ENCODE measurements around the gene VMAC. TPM values are rescaled to one million over a fixed set of nuclear protein-coding genes. Genes with fewer than 3 reads are reported as not detected.
"Not testable (repeated sequence)": the region's sequence is repeated elsewhere in the genome, so short reads cannot be mapped to it uniquely, and the experiment has no call there.

VMAC gene
- total RNA-seq, 2 experiments from 2014 or later: 15.6 to 17.5 TPM

GRCh38 chr19:5877427-5877826, 27.2 kb upstream of the VMAC start:
- DNase-seq: no peak
- no peak for ATAC-seq (ENCODE audit: low read depth)
- H3K4me3 Mint-ChIP-seq: no peak overlapping the region
- no peak overlapping the region for H3K27ac Mint-ChIP-seq
- POLR2A ChIA-PET: no interaction called here
- H3K27me3 Mint-ChIP-seq: peaks cover 12% of the 10 kb centered on the region
- peaks cover 3% of the 10 kb centered on the region for H3K4me1 Mint-ChIP-seq
- no peaks in the 10 kb centered on the region for H3K9me3 Mint-ChIP-seq
- H3K36me3 Mint-ChIP-seq: no peaks in the 10 kb centered on the region

- H3K36me3 Mint-ChIP-seq: no peaks in the 10 kb centered on the region
- no peak overlapping the region for H3K27ac Mint-ChIP-seq
- H3K4me3 Mint-ChIP-seq: no peak overlapping the region
- H3K9me3 Mint-ChIP-seq: no peaks in the 10 kb centered on the region
- DNase-seq (no peak), ATAC-seq (ENCODE audit: low read depth) (no peak)
- POLR2A ChIA-PET: no interaction called here
- H3K27me3 Mint-ChIP-seq: peaks cover 12% of the 10 kb centered on the region
- H3K4me1 Mint-ChIP-seq: peaks cover 3% of the 10 kb centered on the region
These were observed 26.8 kb upstream of the VMAC start for GRCh38 chr19:5877882-5878281.

GRCh38 chr19:5880196-5880595, 24.5 kb upstream of the VMAC start:
- Mint-ChIP-seq H3K4me1 (no peaks in the 10 kb centered on the region), H3K9me3 (no peaks in the 10 kb centered on the region), H3K27me3 (peaks cover 15% of the 10 kb centered on the region), H3K4me3 (no peak overlapping the region), H3K27ac (no peak overlapping the region), H3K36me3 (no peaks in the 10 kb centered on the region)
- ATAC-seq (ENCODE audit: low read depth): no peak
- DNase-seq: no peak
- POLR2A ChIA-PET: no interaction called here

- H3K27ac Mint-ChIP-seq: no peak overlapping the region
- H3K4me3 Mint-ChIP-seq: no peak overlapping the region
- H3K9me3 Mint-ChIP-seq: no peaks in the 10 kb centered on the region
- POLR2A ChIA-PET: no interaction called here
- peaks cover 15% of the 10 kb centered on the region for H3K27me3 Mint-ChIP-seq
- DNase-seq (no peak), ATAC-seq (ENCODE audit: low read depth) (no peak)
- H3K4me1 Mint-ChIP-seq: no peaks in the 10 kb centered on the region
- no peaks in the 10 kb centered on the region for H3K36me3 Mint-ChIP-seq
These were observed 24.0 kb upstream of the VMAC start for GRCh38 chr19:5880604-5881078.

- Mint-ChIP-seq H3K4me3 (no peak overlapping the region), H3K27ac (no peak overlapping the region), H3K36me3 (no peaks in the 10 kb centered on the region), H3K27me3 (peaks cover 12% of the 10 kb centered on the region), H3K4me1 (no peaks in the 10 kb centered on the region), H3K9me3 (no peaks in the 10 kb centered on the region)
- no peak for ATAC-seq (ENCODE audit: low read depth)
- DNase-seq: no peak
- POLR2A ChIA-PET: interaction anchor here (0.6 kb wide), 1 partner anchor 12 kb away, joined by 3 read pairs; no protein-coding TSS in a partner anchor
These were observed 23.0 kb upstream of the VMAC start for GRCh38 chr19:5881543-5882299.

GRCh38 chr19:5882421-5882968, 22.2 kb upstream of the VMAC start:
- no peaks in the 10 kb centered on the region for H3K9me3 Mint-ChIP-seq
- POLR2A ChIA-PET: interaction anchor here (0.6 kb wide), 1 partner anchor 13 kb away, joined by 3 read pairs; no protein-coding TSS in a partner anchor
- no peaks in the 10 kb centered on the region for H3K36me3 Mint-ChIP-seq
- H3K4me1 Mint-ChIP-seq: no peaks in the 10 kb centered on the region
- H3K4me3 Mint-ChIP-seq: no peak overlapping the region
- peaks cover 12% of the 10 kb centered on the region for H3K27me3 Mint-ChIP-seq
- DNase-seq (no peak), ATAC-seq (ENCODE audit: low read depth) (no peak)
- H3K27ac Mint-ChIP-seq: no peak overlapping the region

- H3K9me3 Mint-ChIP-seq; H3K27ac Mint-ChIP-seq; ATAC-seq (ENCODE audit: low read depth); H3K36me3 Mint-ChIP-seq; POLR2A ChIA-PET; H3K4me1 Mint-ChIP-seq; H3K4me3 Mint-ChIP-seq; DNase-seq: not testable (repeated sequence)
- H3K27me3 Mint-ChIP-seq: peaks cover 16% of the 10 kb centered on the region
These were observed 21.4 kb upstream of the VMAC start for GRCh38 chr19:5883157-5883873.

GRCh38 chr19:5884065-5884811, 20.4 kb upstream of the VMAC start:
- not testable (repeated sequence) for H3K4me3 Mint-ChIP-seq; H3K9me3 Mint-ChIP-seq; H3K36me3 Mint-ChIP-seq; ATAC-seq (ENCODE audit: low read depth); DNase-seq; H3K27ac Mint-ChIP-seq; H3K4me1 Mint-ChIP-seq
- H3K27me3 Mint-ChIP-seq: peaks cover 18% of the 10 kb centered on the region
- POLR2A ChIA-PET: interaction anchor here (0.5 kb wide), 1 partner anchor 149 kb away, joined by 3 read pairs; no protein-coding TSS in a partner anchor

GRCh38 chr19:5889288-5889971, 15.2 kb upstream of the VMAC start:
- DNase-seq (no peak), ATAC-seq (ENCODE audit: low read depth) (no peak)
- H3K36me3 Mint-ChIP-seq: no peaks in the 10 kb centered on the region
- no peaks in the 10 kb centered on the region for H3K9me3 Mint-ChIP-seq
- H3K27me3 Mint-ChIP-seq: peaks cover 11% of the 10 kb centered on the region
- no peaks in the 10 kb centered on the region for H3K4me1 Mint-ChIP-seq
- H3K4me3 Mint-ChIP-seq: no peak overlapping the region
- POLR2A ChIA-PET: interaction anchor here (1.2 to 1.5 kb wide), 2 partner anchors 60 to 61 kb away, joined by 3 to 7 read pairs; no protein-coding TSS in a partner anchor
- no peak overlapping the region for H3K27ac Mint-ChIP-seq

GRCh38 chr19:5890099-5890498, 14.6 kb upstream of the VMAC start:
- H3K4me3 Mint-ChIP-seq: no peak overlapping the region
- H3K4me1 Mint-ChIP-seq: no peaks in the 10 kb centered on the region
- no peaks in the 10 kb centered on the region for H3K9me3 Mint-ChIP-seq
- peaks cover 11% of the 10 kb centered on the region for H3K27me3 Mint-ChIP-seq
- POLR2A ChIA-PET: interaction anchor here (1.5 kb wide), 1 partner anchor 62 kb away, joined by 7 read pairs; no protein-coding TSS in a partner anchor
- no peak for DNase-seq
- no peaks in the 10 kb centered on the region for H3K36me3 Mint-ChIP-seq
- peak; percentile 15 for ATAC-seq (ENCODE audit: low read depth)
- H3K27ac Mint-ChIP-seq: no peak overlapping the region

- Mint-ChIP-seq H3K4me1 (no peaks in the 10 kb centered on the region), H3K27ac (no peak overlapping the region), H3K4me3 (no peak overlapping the region), H3K9me3 (no peaks in the 10 kb centered on the region), H3K27me3 (peaks cover 11% of the 10 kb centered on the region), H3K36me3 (no peaks in the 10 kb centered on the region)
- POLR2A ChIA-PET: interaction anchor here (0.5 to 3.0 kb wide), 2 partner anchors 9 to 12 kb away, joined by 3 to 15 read pairs; partner anchors contain the start of gene NDUFA11
- no peak for DNase-seq
- ATAC-seq (ENCODE audit: low read depth): no peak
These were observed 13.1 kb upstream of the VMAC start for GRCh38 chr19:5891572-5891937.

GRCh38 chr19:5891938-5892771, 12.5 kb upstream of the VMAC start:
- H3K27me3 Mint-ChIP-seq: peaks cover 11% of the 10 kb centered on the region
- no peaks in the 10 kb centered on the region for H3K4me1 Mint-ChIP-seq
- H3K36me3 Mint-ChIP-seq: no peaks in the 10 kb centered on the region
- no peak overlapping the region for H3K4me3 Mint-ChIP-seq
- H3K27ac Mint-ChIP-seq: no peak overlapping the region
- DNase-seq (peak; percentile 52), ATAC-seq (ENCODE audit: low read depth) (peak; percentile 57)
- no peaks in the 10 kb centered on the region for H3K9me3 Mint-ChIP-seq
- POLR2A ChIA-PET: interaction anchor here (0.5 to 3.0 kb wide), 2 partner anchors 8 to 11 kb away, joined by 3 to 15 read pairs; partner anchors contain the start of gene NDUFA11
